ENCODE measurements around the gene AHNAK2. TPM values are rescaled to one million over a fixed set of nuclear protein-coding genes. Genes with fewer than 3 reads are reported as not detected.
A peak's percentile ranks its signal among the peaks of the same experiment; 100 is the strongest.

AHNAK2 gene
- total and polyA plus RNA-seq, 4 donors, result 36.1 to 102 (median 37.9) TPM

DNA sequence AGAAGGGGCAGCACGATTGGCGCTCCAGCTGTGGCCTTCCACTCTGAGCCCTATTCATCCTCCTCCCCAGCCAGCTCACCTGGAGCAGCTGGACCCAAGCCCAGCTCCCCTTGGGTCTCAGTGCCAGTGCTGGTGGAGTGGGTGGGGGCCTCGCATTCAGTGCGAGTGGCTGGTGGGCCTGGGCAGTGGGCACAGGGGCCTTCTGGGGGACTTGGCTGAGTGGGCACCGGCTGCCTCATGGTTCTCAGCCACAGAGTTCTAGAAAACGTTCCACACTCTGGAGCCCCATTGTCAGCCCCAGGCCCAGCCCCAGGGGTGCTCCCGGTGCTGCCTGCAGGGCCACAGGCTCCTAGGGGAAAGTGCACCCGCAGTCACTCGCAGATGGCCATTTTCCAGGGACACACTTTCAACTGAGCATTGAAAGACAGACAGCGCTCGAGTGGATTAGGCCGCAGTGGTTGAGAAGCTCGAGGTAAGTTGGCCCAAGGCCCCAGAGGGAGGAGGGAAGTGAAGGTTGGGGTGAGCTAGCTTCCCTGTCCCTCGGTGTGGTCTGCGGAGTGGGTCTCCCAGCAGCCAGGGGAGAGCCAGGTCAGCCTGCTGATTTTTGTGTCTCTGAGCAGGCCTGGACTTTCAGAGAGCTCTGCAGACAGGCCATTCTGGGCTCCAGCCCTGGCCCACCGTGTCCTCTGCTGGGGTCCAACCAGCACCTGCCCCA is 11.2 kb upstream of the AHNAK2 start:
- WGBS (ENCODE audit: insufficient coverage), result 92% methylated on average over 14 of the region's 16 CpGs

DNA sequence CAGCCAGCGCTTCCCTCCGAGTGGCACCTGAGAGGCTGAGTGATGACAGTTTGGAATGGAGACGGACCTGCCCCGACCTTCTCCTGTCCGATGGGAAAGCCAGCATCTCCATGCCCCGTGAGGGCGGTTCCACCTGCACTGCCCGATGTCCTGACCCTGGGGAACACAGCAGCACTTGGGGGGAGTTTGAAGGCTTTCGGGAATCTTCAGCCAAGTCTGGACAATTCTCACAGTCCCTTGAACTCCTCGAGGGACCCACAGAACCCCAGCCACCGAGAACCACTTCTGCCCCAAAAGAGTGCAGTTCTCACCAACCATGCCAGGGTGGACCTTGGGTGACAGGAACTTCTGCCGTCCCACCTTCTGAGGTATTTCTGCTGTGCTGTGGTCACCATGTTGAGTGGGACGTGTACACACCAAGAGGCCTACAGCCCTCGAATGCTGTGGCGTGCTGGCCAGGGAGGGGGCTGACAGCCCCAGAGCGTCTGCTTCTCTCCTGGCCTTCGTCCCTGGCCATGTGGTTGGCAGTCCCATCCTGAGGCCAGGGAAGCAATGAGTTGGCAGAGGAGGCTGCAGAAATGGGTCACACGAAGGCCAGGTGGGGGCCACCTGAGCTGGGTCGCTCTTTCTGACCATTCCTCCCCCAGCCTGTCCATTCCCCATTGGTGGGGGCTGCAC is 8.5 kb upstream of the AHNAK2 start:
- Histone ChIP-seq H3K36me3 (ENCODE audit: control insufficient read depth, insufficient read depth, low read length) (peaks cover 30% of the 10 kb centered on the region), H3K27ac (ENCODE audit: low read depth, low read length) (no peak overlapping the region), H3K4me1 (ENCODE audit: control insufficient read depth, insufficient read depth, low read length) (peaks cover 34% of the 10 kb centered on the region), H3K9me3 (ENCODE audit: control insufficient read depth, insufficient read depth, low read length) (no peaks in the 10 kb centered on the region), H3K27me3 (ENCODE audit: control insufficient read depth, insufficient read depth, low read length) (no peaks in the 10 kb centered on the region), H3K4me3 (ENCODE audit: low read depth, low read length) (peak overlapping the region; percentile 51)
- no peak for DNase-seq (ENCODE audit: low read depth in 4 of 6, low spot score in 6 of 6)
- 70% methylated on average over 18 of the region's 19 CpGs for WGBS (ENCODE audit: insufficient coverage)

More for the DNA sequence above, 11.2 kb upstream of the AHNAK2 start:
- no peak for DNase-seq (ENCODE audit: low read depth in 4 of 6, low spot score in 6 of 6)
- Histone ChIP-seq H3K9me3 (ENCODE audit: control insufficient read depth, insufficient read depth, low read length) (no peaks in the 10 kb centered on the region), H3K4me1 (ENCODE audit: control insufficient read depth, insufficient read depth, low read length) (peaks cover 22% of the 10 kb centered on the region), H3K36me3 (ENCODE audit: control insufficient read depth, insufficient read depth, low read length) (peaks cover 57% of the 10 kb centered on the region), H3K4me3 (ENCODE audit: low read depth, low read length) (no peak overlapping the region), H3K27me3 (ENCODE audit: control insufficient read depth, insufficient read depth, low read length) (no peaks in the 10 kb centered on the region), H3K27ac (ENCODE audit: low read depth, low read length) (no peak overlapping the region)

DNA sequence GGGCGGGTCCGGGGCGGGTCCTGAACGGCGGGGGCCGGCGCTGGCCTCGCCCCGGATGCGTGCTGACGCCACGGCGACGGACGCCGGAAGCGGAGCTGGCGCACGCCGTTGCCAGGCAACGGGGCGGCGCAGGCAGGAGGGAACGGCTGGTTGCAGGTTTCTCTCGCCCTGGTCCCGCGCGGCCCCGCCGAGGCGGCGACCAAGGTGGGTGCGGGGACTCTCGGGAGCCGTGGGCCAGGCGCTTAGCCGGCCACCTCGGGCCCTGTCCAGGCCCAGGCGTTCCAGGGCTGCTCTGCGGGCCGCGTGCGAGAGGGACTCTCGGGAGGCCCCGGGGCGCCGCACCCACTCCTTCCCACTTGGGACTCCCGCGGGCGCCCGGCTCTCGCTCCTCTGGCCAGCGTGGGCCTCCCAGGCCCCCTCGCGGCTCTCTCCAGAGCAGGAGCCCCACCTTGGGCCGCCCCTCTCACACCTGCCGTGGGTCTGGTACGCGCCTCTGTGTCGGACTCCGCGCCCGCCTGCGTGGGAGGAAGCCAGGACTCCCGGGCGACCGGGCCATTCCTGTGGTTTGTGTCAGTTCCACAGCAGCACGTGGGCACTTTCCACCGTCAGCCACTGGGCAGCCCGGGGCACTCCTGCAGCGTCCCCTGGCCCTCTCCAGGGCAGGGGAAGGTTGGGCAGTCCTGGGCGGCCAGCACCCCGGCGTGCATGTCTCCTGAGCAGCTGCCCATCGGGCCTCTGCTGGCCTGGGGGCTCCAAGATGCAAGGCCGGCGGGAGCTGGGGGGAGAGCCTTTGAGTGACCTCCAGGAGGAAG is 7.7 kb upstream of the AHNAK2 start, which contains the start of gene CLBA1:
Gene CLBA1, plus strand, starts transcription at position 114 of the 812 bp plus-strand sequence. Its CDS starts 644 bp downstream, at position 758.
- H3K27ac ChIP-seq (ENCODE audit: low read depth, low read length), result no peak within 1 kb of the TSS

DNA sequence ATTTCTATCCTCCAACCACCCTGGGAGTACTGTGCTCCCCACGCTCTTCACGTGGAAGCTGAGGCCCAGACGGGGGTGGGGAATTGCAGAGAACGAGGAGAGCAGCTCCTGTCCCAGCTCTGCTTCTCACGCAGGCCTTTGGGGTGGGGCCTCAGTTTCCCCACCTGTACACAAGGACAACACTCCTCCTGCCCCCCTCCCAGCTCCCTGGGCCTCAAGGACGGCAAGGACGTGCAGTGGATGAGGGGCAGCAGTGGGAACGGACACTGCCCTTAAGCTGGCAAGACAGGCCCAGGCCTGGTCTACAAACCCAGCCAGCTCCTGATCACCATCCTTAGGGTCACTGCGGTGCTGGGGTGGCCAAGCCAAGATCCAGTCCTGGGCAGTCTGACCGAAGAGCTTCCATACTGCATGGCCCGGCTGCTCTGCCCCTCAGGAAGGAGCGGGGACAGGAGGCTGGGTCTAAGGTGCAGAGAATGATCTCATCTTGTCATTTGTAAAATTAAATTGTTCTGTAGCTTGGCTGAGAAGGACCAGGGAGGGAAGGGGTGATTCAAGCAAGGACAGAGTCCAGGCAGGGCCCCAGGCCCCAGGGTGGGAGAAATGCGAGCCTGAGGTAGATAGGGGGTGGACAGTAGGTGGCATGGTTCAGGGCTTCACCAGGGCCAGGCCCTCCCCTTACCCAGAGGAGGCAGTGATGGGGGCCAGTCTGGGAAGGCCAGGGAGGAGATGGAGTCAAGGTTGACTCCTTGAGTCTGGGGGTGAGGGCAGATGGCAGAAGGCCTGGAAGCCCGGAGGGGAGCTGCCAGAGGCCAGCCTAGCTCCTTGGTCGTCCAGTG is 6.1 kb upstream of the AHNAK2 start:
- Histone ChIP-seq H3K36me3 (ENCODE audit: control insufficient read depth, insufficient read depth, low read length) (peaks cover 8% of the 10 kb centered on the region), H3K27ac (ENCODE audit: low read depth, low read length) (no peak overlapping the region), H3K9me3 (ENCODE audit: control insufficient read depth, insufficient read depth, low read length) (no peaks in the 10 kb centered on the region), H3K27me3 (ENCODE audit: control insufficient read depth, insufficient read depth, low read length) (no peaks in the 10 kb centered on the region), H3K4me3 (ENCODE audit: low read depth, low read length) (no peak overlapping the region), H3K4me1 (ENCODE audit: control insufficient read depth, insufficient read depth, low read length) (peaks cover 41% of the 10 kb centered on the region)
- DNase-seq (ENCODE audit: low read depth in 4 of 6, low spot score in 6 of 6), result no peak
- 90% methylated on average over 10 of the region's 15 CpGs for WGBS (ENCODE audit: insufficient coverage)

More for the DNA sequence above, 7.7 kb upstream of the AHNAK2 start, which contains the start of gene CLBA1:
- DNase-seq (ENCODE audit: low read depth in 4 of 6, low spot score in 6 of 6), result peak in 5 of 6 donors; percentile 70 to 97 (median 88)
- Histone ChIP-seq H3K36me3 (ENCODE audit: control insufficient read depth, insufficient read depth, low read length) (peaks cover 22% of the 10 kb centered on the region), H3K27me3 (ENCODE audit: control insufficient read depth, insufficient read depth, low read length) (no peaks in the 10 kb centered on the region), H3K9me3 (ENCODE audit: control insufficient read depth, insufficient read depth, low read length) (no peaks in the 10 kb centered on the region), H3K4me1 (ENCODE audit: control insufficient read depth, insufficient read depth, low read length) (peaks cover 38% of the 10 kb centered on the region), H3K4me3 (ENCODE audit: low read depth, low read length) (peak within 1 kb of the TSS; percentile 51)
- 3% methylated on average over 77 of the region's 77 CpGs for WGBS (ENCODE audit: insufficient coverage)

DNA sequence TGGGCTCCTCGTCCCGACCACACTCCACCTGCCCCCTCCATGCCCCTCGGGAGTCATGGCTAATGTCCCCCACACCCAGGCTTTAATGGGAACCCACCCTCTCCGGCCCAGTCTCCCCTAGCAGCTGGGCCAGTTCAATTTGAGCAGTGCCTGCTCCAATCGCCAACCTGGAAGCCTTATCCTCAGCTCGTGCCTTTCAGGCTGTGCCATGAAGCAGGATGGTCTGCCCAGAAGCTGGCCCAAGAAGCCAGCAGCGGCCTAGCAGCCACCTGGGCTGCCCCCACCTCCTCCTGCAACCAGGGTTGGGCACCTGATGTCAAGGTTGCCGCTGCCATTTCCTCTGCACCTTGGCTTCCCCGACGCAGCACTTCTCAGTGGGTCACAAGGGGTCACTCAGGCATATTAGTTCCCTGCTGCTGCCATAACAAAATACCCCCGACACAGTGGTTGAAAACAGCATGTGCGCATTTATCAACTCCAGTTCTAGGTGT is 5.1 kb upstream of the AHNAK2 start:
- H3K4me1 ChIP-seq (ENCODE audit: control insufficient read depth, insufficient read depth, low read length), result peaks cover 48% of the 10 kb centered on the region
- no peaks in the 10 kb centered on the region for H3K27me3 ChIP-seq (ENCODE audit: control insufficient read depth, insufficient read depth, low read length)
- H3K9me3 ChIP-seq (ENCODE audit: control insufficient read depth, insufficient read depth, low read length), result no peaks in the 10 kb centered on the region
- peaks cover 4% of the 10 kb centered on the region for H3K36me3 ChIP-seq (ENCODE audit: control insufficient read depth, insufficient read depth, low read length)
- WGBS (ENCODE audit: insufficient coverage), result 80% methylated on average over 10 of the region's 12 CpGs
- no peak overlapping the region for H3K4me3 ChIP-seq (ENCODE audit: low read depth, low read length)
- DNase-seq (ENCODE audit: low read depth in 4 of 6, low spot score in 6 of 6), result no peak
- H3K27ac ChIP-seq (ENCODE audit: low read depth, low read length), result no peak overlapping the region

DNA sequence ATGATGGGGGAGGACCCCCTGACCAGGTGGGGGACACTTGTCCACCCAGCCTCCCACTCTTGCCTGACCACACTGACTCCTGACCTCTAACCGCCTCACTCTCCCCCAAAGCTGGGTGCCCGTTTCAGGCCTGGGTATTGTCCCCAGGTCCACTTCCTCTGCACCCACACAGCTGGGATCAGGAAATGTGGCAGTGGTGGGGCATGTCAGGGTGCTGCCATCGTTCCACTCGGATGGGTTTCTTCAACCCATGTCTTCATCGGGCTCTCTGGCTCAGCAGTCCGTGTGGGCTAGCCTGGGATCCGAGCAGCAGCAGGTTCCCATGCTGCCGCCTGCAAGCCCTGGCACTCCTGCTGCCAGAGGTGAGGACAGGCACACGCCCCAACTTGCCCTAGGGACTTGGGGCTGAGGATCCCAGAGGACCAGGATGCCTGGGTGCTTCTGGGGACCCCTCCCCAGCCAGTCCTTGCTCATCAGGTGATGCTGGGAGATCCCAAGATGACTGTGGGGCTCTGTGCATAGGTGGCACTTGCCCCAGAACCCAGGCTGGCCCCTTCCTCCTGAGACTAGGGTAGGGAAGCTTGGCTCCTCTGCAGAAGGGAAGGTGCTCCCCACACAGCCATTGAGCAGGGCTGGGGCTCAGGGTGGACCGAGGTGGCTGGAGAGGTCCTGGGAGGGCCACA is 4.5 kb upstream of the AHNAK2 start:
- no peaks in the 10 kb centered on the region for H3K27me3 ChIP-seq (ENCODE audit: control insufficient read depth, insufficient read depth, low read length)
- no peak for DNase-seq (ENCODE audit: low read depth in 4 of 6, low spot score in 6 of 6)
- H3K27ac ChIP-seq (ENCODE audit: low read depth, low read length), result no peak overlapping the region
- WGBS (ENCODE audit: insufficient coverage), result 78% methylated on average over 8 of the region's 10 CpGs
- peaks cover 50% of the 10 kb centered on the region for H3K4me1 ChIP-seq (ENCODE audit: control insufficient read depth, insufficient read depth, low read length)
- H3K36me3 ChIP-seq (ENCODE audit: control insufficient read depth, insufficient read depth, low read length), result peaks cover 4% of the 10 kb centered on the region
- H3K9me3 ChIP-seq (ENCODE audit: control insufficient read depth, insufficient read depth, low read length), result no peaks in the 10 kb centered on the region
- H3K4me3 ChIP-seq (ENCODE audit: low read depth, low read length), result no peak overlapping the region

DNA sequence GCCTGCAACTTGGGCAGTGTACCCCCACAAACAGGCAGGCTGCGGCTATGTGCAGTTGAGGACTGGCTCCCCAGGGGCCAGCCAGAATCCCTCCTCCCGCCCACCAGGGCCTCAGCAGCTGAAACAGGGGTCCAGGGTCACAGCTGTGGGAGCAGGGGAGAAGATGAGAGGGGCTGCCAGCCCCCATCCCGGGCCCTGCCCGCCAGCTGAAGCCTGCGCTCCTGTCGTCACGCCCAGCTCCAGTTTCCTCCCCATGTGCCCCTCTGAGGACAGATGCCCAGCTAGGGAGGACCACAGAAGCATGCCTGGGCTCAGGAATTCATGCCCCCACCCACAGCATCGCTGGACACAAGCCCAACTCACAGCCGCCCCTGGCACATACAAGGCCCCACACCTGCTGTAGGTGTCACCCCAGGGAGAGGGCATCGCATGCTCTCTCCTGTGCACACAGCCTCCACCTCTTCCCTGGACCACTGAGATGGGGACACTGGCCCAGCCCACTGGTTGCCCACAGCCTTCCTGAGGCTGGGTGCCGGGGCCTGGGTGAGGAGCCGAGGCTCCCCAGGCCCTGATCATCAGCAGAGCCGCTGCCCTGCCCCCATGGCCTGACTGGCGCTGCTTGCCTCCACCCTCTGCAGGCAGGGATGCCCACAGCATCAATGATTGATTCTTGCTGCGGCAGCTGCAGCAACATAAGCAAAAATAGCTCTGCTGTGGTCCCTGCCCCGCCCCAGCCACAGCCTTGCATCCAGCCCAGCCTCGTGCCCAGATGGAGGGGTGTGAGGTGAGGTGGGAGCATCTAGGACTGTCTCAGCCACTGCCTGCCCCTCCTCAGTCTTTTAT is 3.7 kb upstream of the AHNAK2 start:
- 66% methylated on average over 16 of the region's 17 CpGs for WGBS (ENCODE audit: insufficient coverage)
- Histone ChIP-seq H3K9me3 (ENCODE audit: control insufficient read depth, insufficient read depth, low read length) (no peaks in the 10 kb centered on the region), H3K27me3 (ENCODE audit: control insufficient read depth, insufficient read depth, low read length) (peaks cover 4% of the 10 kb centered on the region), H3K4me3 (ENCODE audit: low read depth, low read length) (no peak overlapping the region), H3K36me3 (ENCODE audit: control insufficient read depth, insufficient read depth, low read length) (peaks cover 3% of the 10 kb centered on the region), H3K4me1 (ENCODE audit: control insufficient read depth, insufficient read depth, low read length) (peaks cover 54% of the 10 kb centered on the region), H3K27ac (ENCODE audit: low read depth, low read length) (no peak overlapping the region)
- peak in 1 of 6 donors; percentile 47 for DNase-seq (ENCODE audit: low read depth in 4 of 6, low spot score in 6 of 6)
